Activated naive CD8-positive, alpha-beta T cell treated with anti-CD3 and anti-CD28 coated beads, Interleukin-2, amount 50 U/mL, for 24 hours (primary cell): ENCODE data around the gene HOXB7.

Source experiments
- ATAC-seq: fragments of 150-1000 bp; cut with Tn5 transposase; one replicate; pipeline ENCODE4 v1.10.0; 2021
- DNase-seq: peaks from one replicate; pipeline ENCODE4 v3.0.0; 2021
- H3K27ac Mint-ChIP-seq: one replicate; pipeline ENCODE4 v1.8.0; 2021; ENCODE audit warnings: mild to moderate bottlenecking, mixed read lengths
- H3K27me3 Mint-ChIP-seq: one replicate; pipeline ENCODE4 v1.8.0; 2021; ENCODE audit warnings: mixed read lengths
- H3K36me3 Mint-ChIP-seq: one replicate; pipeline ENCODE4 v1.8.0; 2021; ENCODE audit warnings: low read depth, mixed read lengths
- H3K4me1 Mint-ChIP-seq: one replicate; pipeline ENCODE4 v1.8.0; 2021; ENCODE audit warnings: mixed read lengths
- H3K4me3 Mint-ChIP-seq: one replicate; pipeline ENCODE4 v1.8.0; 2021; ENCODE audit warnings: mild to moderate bottlenecking, moderate library complexity, mixed read lengths
- H3K9me3 Mint-ChIP-seq: one replicate; pipeline ENCODE4 v1.8.0; 2021; ENCODE audit warnings: mixed read lengths

The HOXB7 gene

DNA sequence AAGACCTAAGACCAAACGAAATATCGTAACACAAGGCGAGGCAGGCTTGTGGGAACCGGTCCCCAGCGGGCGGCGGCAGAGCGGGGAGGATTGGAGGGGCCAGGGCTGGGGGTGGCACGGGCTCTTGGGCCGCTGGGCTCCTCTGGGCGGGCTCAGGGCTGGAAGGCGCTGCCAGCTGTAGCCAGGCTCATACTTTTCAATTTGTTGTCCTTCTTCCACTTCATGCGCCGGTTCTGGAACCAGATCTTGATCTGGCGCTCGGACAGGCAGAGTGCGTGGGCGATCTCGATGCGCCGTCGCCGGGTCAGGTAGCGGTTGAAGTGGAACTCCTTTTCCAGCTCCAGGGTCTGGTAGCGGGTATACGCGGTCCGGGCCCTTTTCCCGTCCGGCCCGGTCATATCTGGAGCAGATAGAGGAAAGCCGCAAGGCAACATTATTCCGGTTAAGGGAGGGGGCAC is 18.7 kb downstream of the HOXB7 start:
- Mint-ChIP-seq H3K4me3 (peak overlapping the region; percentile 75), H3K27me3 (peaks cover 87% of the 10 kb centered on the region), H3K4me1 (peaks cover 38% of the 10 kb centered on the region), H3K27ac (no peak overlapping the region), H3K36me3 (no peaks in the 10 kb centered on the region), H3K9me3 (no peaks in the 10 kb centered on the region)
- DNase-seq (no peak), ATAC-seq (no peak)

DNA sequence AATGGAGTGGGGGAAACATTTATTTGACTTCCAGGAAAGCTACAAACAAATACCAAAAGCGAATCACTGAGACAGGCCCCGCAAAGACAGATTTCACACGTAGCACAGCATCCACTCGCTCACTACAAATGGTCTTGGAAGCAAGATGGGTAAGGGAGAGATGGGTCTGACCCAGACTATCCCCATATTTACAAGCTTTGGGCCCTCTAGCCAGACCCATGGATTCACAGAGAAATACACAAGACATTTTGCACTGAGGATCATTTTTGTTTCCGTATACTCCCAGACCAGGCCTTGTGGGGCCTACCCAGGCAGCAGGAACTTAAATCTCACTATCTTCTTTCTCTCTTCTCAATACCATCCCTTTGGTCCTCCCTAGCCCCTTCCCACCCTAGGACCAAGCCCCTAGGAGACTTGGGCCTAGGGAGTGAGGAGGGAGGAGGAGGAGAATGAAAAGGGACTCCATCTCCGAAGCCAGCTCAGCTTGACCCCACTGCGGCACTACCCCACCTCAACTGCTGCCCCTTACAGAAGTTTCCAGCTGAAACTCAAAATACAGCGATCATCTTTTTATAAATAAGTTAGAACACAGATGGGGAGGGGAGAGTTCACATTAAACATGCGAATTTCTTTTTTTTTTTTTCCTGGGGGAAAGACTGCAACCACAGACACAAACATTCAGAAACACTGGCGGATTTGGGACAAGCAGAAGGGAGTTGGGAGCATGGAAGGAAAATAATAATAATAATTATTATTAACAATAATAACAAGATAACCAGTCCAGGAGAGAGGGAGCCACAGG is 19.4 kb downstream of the HOXB7 start:
- Mint-ChIP-seq H3K27ac (no peak overlapping the region), H3K9me3 (no peaks in the 10 kb centered on the region), H3K4me1 (peaks cover 34% of the 10 kb centered on the region), H3K4me3 (peak overlapping the region; percentile 4), H3K27me3 (peaks cover 87% of the 10 kb centered on the region), H3K36me3 (no peaks in the 10 kb centered on the region)
- no peak for ATAC-seq
- DNase-seq: no peak

DNA sequence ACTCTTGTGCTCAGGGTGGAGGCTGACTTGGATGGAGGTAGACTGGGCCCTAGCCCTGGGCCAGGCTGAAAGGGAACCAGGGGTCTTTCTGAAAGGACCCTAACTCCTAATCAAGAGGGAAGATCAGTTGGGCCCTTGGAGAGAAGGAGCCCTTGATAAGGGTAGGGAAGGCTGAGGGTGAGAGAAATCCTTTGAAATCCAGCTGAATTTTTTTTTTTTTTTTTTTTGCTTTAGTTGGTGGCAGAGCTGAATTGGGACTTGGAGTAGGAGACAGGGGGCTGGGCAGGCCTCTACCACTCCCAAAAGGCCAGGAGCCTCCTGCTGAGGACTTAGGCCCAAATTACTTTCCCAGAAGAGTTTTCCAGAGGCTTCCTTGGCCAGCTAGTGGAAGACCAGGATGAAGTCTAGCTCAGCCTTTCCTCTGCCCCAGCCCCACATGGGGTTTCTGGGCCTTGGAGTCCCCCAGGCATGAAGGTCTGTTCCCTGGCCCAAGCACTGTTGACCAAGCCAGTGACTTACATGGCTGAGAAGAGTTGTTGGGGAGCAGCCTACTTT is 20.1 kb downstream of the HOXB7 start:
- DNase-seq (no peak), ATAC-seq (no peak)
- no peak overlapping the region for H3K4me3 Mint-ChIP-seq
- no peaks in the 10 kb centered on the region for H3K36me3 Mint-ChIP-seq
- no peak overlapping the region for H3K27ac Mint-ChIP-seq
- peaks cover 89% of the 10 kb centered on the region for H3K27me3 Mint-ChIP-seq
- H3K9me3 Mint-ChIP-seq: no peaks in the 10 kb centered on the region
- peaks cover 39% of the 10 kb centered on the region for H3K4me1 Mint-ChIP-seq

DNA sequence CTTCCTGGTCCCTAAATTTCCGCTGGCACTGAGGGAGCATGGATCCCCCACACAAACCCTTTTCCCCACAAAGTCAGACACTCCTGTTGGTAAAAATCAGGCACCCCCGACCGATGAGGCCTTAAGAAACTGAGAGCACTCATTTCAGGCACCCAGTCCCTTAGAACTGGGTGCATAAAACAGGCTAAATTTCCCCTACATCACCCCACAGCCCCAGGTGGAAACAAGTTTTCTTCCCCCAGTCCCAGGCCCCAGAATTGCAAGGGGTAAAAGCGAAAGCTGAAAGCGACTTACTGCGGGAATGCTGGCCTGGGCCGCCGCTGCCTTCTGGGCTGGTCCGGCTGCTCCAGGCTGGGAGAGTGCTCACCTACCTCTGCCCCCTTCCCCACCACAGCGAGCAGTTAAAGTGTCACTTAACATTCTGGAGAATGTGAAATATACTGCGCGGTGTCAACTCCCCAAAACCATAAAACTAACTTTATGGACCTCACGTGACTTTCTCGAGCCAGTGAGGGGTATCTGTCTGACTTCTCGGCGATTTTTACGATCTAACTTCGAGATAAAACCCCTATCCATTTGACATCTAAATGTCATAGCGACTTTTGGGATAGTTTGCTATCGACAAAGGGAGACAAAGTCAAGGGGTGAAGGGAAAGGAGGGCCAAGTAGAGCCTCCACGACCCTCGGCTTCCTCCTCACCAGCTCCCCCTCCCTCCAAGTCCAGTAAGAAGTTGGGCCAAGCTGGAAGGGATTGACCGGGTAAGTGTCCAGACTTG is 20.8 kb downstream of the HOXB7 start, which contains the start of gene HOXB3:
Gene HOXB3 (minus strand): TSS at position 411 of the 776 bp plus-strand sequence. CDS start 37,767 bp downstream, outside the sequence.
- ATAC-seq (no peak), DNase-seq (no peak)
- H3K4me3 Mint-ChIP-seq: peak within 1 kb of the TSS; percentile 39
- H3K36me3 Mint-ChIP-seq: no peaks in the 10 kb centered on the region
- peaks cover 89% of the 10 kb centered on the region for H3K27me3 Mint-ChIP-seq
- H3K4me1 Mint-ChIP-seq: peaks cover 42% of the 10 kb centered on the region
- no peak within 1 kb of the TSS for H3K27ac Mint-ChIP-seq
- no peaks in the 10 kb centered on the region for H3K9me3 Mint-ChIP-seq

DNA sequence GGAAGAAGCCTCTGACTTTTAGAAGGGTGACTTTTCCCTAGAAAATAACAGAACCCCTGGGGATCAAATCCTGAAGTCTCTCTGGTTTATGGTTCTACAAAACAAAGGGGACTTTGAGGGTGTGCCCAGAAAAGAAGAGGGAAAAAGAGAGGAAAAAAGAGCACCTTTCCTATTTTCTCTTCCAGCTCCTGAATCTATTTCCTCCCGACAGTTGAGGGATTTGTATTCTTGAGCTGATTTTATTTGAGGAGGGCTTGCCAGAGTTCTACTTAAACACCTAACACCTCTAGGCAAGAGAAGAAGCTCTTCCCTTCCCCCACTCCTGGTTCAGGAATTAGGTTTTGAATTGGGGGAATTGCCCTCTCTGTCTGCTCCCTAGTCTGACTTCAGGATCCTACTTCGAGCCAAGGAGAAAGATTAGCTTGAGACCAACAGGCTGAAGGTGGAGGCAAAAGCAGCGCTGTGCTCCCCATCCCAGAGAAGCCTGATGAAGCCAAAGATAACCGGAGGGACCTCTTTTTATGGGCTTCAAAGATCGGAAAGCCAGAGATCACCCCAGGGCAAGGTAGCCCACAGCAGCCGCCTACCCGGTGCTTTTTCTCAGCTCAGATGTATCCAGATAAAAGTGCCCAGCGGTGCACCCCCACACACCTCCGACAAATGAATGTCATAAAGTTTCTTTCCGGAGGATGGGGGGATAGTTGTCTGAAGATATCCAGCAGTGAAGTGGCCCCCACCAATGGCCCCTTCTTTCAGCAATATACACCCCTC is 21.6 kb downstream of the HOXB7 start:
- no peaks in the 10 kb centered on the region for H3K36me3 Mint-ChIP-seq
- no peak overlapping the region for H3K27ac Mint-ChIP-seq
- H3K4me1 Mint-ChIP-seq: peaks cover 44% of the 10 kb centered on the region
- no peak for DNase-seq
- ATAC-seq: no peak
- H3K9me3 Mint-ChIP-seq: no peaks in the 10 kb centered on the region
- H3K4me3 Mint-ChIP-seq: peak overlapping the region; percentile 39
- peaks cover 90% of the 10 kb centered on the region for H3K27me3 Mint-ChIP-seq

DNA sequence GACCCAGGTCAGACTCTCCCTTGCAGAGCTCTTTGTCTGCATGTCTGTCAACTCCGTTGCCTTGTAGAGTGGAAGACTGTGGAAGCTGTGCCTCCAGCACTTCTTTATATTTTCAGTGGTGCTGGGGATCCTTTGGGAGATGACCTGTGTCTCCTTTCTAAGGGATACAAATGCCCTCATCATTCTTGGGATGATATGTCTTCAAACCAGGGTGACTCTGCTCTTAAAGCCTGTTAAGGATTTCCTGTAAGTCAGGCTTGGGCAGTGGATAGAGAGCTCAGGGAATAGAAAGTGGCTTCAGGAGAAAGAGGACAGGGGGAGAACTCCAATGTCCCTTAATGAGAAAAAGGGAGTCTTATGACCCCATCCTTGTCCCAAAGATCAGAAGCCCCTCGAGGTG is 22.3 kb downstream of the HOXB7 start:
- peaks cover 43% of the 10 kb centered on the region for H3K4me1 Mint-ChIP-seq
- H3K36me3 Mint-ChIP-seq: no peaks in the 10 kb centered on the region
- H3K27ac Mint-ChIP-seq: no peak overlapping the region
- ATAC-seq (no peak), DNase-seq (no peak)
- no peaks in the 10 kb centered on the region for H3K9me3 Mint-ChIP-seq
- no peak overlapping the region for H3K4me3 Mint-ChIP-seq
- H3K27me3 Mint-ChIP-seq: peaks cover 93% of the 10 kb centered on the region

DNA sequence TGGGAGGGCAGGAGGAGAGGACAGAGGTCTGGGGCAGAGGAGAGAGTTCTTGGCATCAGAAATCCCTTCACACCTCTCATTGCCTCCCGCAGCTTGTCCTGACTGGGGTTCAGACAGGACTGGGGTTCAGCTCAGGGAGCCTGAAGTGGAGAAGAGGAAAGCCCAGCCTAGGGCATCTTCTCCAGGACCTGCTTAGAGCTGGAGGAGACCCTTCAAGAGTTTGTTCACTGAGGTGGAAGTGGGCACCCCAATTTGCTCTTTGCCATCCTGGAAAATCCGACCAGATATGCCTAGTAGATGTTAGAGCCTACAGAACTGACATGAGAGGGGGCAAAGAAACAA is 22.8 kb downstream of the HOXB7 start:
- Mint-ChIP-seq H3K4me3 (no peak overlapping the region), H3K9me3 (no peaks in the 10 kb centered on the region), H3K27ac (no peak overlapping the region), H3K4me1 (peaks cover 41% of the 10 kb centered on the region), H3K36me3 (no peaks in the 10 kb centered on the region), H3K27me3 (peaks cover 95% of the 10 kb centered on the region)
- no peak for DNase-seq
- ATAC-seq: no peak

DNA sequence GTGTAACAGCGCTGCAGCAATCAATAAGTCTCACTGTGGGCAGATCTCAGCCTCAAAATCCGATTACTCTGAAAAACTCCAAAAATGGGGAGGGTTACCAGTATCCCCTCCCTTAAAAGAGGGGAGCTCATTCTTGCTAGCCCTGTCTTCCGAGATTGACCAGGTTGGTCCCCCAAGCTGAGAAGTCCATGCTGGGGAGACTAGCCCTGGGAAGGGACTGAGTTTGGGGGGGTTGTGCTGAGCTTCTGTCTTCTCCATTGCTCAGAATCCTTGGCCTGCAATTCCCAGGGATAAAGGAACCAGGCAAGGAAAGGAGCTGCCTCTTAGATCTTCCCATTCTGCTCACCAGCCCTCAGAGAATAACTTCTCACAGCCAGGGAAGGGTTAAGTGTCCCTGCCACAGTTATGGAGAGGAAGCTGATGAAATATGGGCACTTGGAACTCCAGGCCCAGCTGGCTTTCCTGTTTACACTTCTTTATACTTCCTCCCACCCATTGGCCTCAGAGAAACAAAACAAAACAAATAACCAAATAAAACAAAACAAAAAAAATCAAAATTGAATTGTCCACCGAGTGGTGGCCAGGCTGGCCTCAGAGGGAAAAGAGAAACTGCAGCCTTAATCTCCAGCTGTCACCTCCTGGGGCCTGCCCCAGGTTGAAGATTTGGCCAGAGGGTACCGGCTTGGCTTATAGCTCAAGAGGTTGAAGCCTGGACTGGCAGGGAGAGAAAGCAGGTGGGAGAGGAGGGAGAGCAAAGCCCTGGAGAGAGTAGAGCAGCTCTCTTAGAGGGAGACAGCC is 23.3 kb downstream of the HOXB7 start:
- DNase-seq (no peak), ATAC-seq (no peak)
- Mint-ChIP-seq H3K4me3 (peak overlapping the region; percentile 12), H3K4me1 (peaks cover 38% of the 10 kb centered on the region), H3K27ac (no peak overlapping the region), H3K27me3 (peaks cover 96% of the 10 kb centered on the region), H3K9me3 (no peaks in the 10 kb centered on the region), H3K36me3 (no peaks in the 10 kb centered on the region)

DNA sequence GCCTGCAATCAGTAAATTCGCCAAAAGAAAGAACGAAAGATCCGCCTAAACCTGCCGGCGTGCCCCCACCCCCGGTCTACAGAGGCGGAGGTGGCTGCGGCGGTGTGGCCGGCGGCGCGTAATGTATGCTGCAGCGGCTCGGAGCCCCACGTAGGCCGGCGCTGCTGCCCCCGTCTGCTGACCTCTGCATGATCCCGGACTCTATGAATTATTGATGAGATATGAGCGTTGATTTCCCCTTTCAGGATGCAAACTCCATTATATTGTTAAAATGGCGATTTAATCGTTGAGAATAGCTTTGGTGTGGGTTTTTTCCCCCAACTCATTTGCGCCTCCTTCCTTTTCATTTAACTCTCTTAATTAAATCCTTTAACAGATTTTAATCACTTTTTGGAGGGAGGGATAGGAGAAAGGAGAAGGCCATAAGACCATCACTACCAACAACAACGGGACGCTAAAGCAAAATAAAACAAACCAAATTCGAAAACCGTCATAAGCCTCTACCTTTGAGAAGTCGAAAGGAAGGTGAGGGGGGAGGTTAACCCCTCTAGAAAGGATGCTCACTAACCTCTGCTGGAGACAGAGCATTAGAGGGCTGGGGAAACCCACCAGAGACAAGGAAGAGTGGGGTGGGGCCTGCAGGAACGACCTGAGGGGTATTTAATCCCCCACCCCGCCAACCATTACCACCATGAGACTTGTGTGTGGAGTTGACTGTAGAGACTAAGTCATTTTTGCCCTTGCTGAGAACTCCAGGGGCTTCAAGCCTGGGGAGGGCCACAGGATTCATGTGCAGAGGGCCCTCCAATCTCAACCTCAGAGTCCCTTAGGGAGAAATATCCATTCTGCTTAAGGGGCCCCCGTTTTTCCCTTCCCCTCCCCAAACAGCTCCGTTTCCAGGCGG is 24.2 kb downstream of the HOXB7 start:
- H3K27me3 Mint-ChIP-seq: peaks cover 95% of the 10 kb centered on the region
- peak overlapping the region; percentile 27 for H3K27ac Mint-ChIP-seq
- H3K9me3 Mint-ChIP-seq: no peaks in the 10 kb centered on the region
- no peaks in the 10 kb centered on the region for H3K36me3 Mint-ChIP-seq
- ATAC-seq (no peak), DNase-seq (peak; percentile 55)
- peak overlapping the region; percentile 86 for H3K4me3 Mint-ChIP-seq
- H3K4me1 Mint-ChIP-seq: peaks cover 39% of the 10 kb centered on the region

DNA sequence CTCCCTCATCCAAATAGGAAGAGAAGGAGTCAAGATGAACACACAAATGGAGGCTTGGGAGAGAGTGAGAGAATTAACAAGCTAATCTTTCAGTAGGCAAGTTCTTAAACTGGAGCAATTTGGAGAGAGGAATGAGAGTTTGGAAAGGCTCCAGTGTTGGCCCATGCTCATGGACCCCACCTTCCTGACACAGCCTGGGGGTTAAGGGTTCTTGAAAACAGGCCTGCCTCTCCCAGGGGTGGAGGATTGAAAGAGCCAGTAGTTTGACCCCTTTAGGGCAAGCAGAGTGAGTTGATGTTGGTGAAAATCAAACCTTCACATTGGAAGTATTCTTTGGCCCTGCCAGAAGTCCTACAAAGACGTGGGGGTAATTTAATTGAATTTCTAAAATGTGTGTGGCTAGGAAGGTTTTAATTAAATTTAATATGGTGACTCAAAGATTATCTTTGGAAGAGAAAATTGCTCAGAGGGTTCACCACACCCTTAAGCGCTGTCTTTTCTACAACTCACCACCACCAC is 26.5 kb downstream of the HOXB7 start:
- H3K27me3 Mint-ChIP-seq: peaks cover 94% of the 10 kb centered on the region
- H3K36me3 Mint-ChIP-seq: no peaks in the 10 kb centered on the region
- no peak overlapping the region for H3K27ac Mint-ChIP-seq
- ATAC-seq (no peak), DNase-seq (no peak)
- peaks cover 49% of the 10 kb centered on the region for H3K4me1 Mint-ChIP-seq
- no peak overlapping the region for H3K4me3 Mint-ChIP-seq
- no peaks in the 10 kb centered on the region for H3K9me3 Mint-ChIP-seq

DNA sequence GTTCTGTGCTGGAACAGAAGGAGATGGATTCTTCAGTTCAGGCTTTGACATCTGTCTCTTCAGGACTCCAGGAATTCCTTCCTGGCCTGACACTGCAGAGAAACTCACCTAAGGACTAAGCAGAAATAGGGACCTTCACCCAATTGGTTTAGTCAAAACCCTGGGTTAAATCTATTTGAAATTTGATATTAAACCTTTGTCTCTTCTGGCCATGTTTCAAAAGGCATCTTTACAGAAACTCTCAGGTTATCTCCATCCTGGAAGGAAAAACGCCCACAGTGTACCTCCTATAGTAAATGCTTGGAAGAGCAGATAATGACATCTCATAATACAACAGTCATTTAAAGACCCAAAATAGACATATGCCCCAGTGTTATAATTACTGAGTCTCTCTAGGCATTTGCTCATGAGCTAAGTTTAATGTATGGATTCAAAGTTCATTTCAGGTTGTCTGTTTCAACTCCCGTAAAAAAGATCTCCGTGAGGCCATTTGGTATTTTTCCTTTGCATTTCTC is 27.1 kb downstream of the HOXB7 start:
- no peak for DNase-seq
- no peak for ATAC-seq
- Mint-ChIP-seq H3K36me3 (no peaks in the 10 kb centered on the region), H3K27ac (no peak overlapping the region), H3K4me3 (no peak overlapping the region), H3K9me3 (no peaks in the 10 kb centered on the region), H3K4me1 (peaks cover 53% of the 10 kb centered on the region), H3K27me3 (peaks cover 94% of the 10 kb centered on the region)

DNA sequence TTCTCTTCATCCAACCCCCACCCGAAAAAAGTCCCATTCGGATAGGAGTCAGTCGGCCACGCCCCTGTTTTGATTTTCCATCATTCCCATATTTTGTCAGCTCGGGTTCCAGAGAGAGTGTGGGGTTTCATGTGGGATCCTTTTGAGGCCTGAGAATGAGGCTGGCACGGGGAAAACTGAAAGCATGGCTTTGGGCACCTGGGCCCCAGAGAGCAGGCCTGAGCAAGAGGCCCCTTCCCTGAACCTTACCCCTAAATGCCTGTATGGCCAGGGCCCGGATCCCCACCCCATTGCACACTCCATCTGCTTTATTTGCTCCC is 28.1 kb downstream of the HOXB7 start:
- Mint-ChIP-seq H3K4me1 (peaks cover 58% of the 10 kb centered on the region), H3K27ac (no peak overlapping the region), H3K4me3 (peak overlapping the region; percentile 57), H3K36me3 (no peaks in the 10 kb centered on the region), H3K9me3 (no peaks in the 10 kb centered on the region), H3K27me3 (peaks cover 86% of the 10 kb centered on the region)
- DNase-seq (no peak), ATAC-seq (no peak)
